SK-N-SH treated with all-trans-retinoic acid at 6 μM for 48 hours (cell line): Measurements from ENCODE around the gene PLCB1.

ENCODE experiments used
- ATAC-seq: fragments of 200-7000 bp; cut with Tn5 transposase; 3 replicates; pipeline ENCODE4 v1.9.1; 2020; ENCODE audit warnings: mild to moderate bottlenecking, moderate library complexity
- ARNTL ChIP-seq: fragments of 450-650 bp; formaldehyde crosslinking; IDR thresholded peaks from 2 replicates; pipeline ENCODE4 v1.5.0; 2020; ENCODE audit warnings: low read depth, mild to moderate bottlenecking, moderate library complexity, borderline replicate concordance
- BACH2 ChIP-seq: fragments of 250-450 bp; sonication (Bioruptor Pico); IDR thresholded peaks from 2 replicates; pipeline ENCODE4 v1.9.0; 2021; ENCODE audit warnings: mild to moderate bottlenecking, borderline replicate concordance
- CREB5 ChIP-seq: fragments of 250-450 bp; sonication (Bioruptor Pico); IDR thresholded peaks from 2 replicates; pipeline ENCODE4 v1.5.1; 2020; ENCODE audit warnings: low read depth, mild to moderate bottlenecking, moderate library complexity
- CSDC2 ChIP-seq: fragments of 250-450 bp; sonication (Bioruptor Pico); IDR thresholded peaks from 2 replicates; pipeline ENCODE4 v1.5.0; 2020; ENCODE audit warnings: mild to moderate bottlenecking, moderate library complexity
- ESRRG ChIP-seq: fragments of 250-450 bp; sonication (Bioruptor Pico); IDR thresholded peaks from 2 replicates; pipeline ENCODE4 v1.6.1; 2021; ENCODE audit warnings: mild to moderate bottlenecking
- GLIS3 ChIP-seq: fragments of 250-450 bp; sonication (Bioruptor Pico); IDR thresholded peaks from 2 replicates; pipeline ENCODE4 v1.5.0; 2020; ENCODE audit warnings: mild to moderate bottlenecking, moderate library complexity
- ISL1 ChIP-seq: fragments of 250-450 bp; sonication (Bioruptor Pico); IDR thresholded peaks from 2 replicates; pipeline ENCODE4 v2.1.2; 2022; ENCODE audit warnings: mild to moderate bottlenecking, moderate library complexity
- OSR1 ChIP-seq: fragments of 250-450 bp; sonication (Bioruptor Pico); IDR thresholded peaks from 2 replicates; pipeline ENCODE4 v1.8.0; 2022; ENCODE audit warnings: moderate library complexity, mild to moderate bottlenecking, inconsistent platforms
- PPARA ChIP-seq: fragments of 250-450 bp; sonication (Bioruptor Pico); IDR thresholded peaks from 2 replicates; pipeline ENCODE4 v1.5.0; 2020; ENCODE audit warnings: mild to moderate bottlenecking, borderline replicate concordance
- RARB ChIP-seq: fragments of 250-450 bp; sonication (Bioruptor Pico); IDR thresholded peaks from 2 replicates; pipeline ENCODE4 v1.8.0; 2021; ENCODE audit warnings: mild to moderate bottlenecking, moderate library complexity
- SNAI2 ChIP-seq: fragments of 250-450 bp; sonication (Bioruptor Pico); IDR thresholded peaks from 2 replicates; pipeline ENCODE4 v1.5.0; 2020; ENCODE audit warnings: mild to moderate bottlenecking, moderate library complexity
- TCF4 ChIP-seq: fragments of 250-450 bp; sonication (Bioruptor Pico); IDR thresholded peaks from 2 replicates; pipeline ENCODE4 v1.8.0; 2021; ENCODE audit warnings: mild to moderate bottlenecking, moderate library complexity, borderline replicate concordance
- TOX ChIP-seq: fragments of 250-450 bp; sonication (Bioruptor Pico); IDR thresholded peaks from 2 replicates; pipeline ENCODE4 v1.8.0; 2021; ENCODE audit warnings: mild to moderate bottlenecking, moderate library complexity, borderline replicate concordance
- TSHZ2 ChIP-seq: fragments of 250-450 bp; sonication (Bioruptor Pico); IDR thresholded peaks from 2 replicates; pipeline ENCODE4 v1.5.0; 2020; ENCODE audit warnings: mild to moderate bottlenecking, moderate library complexity
- ZC3H10 ChIP-seq: fragments of 250-450 bp; sonication (Bioruptor Pico); IDR thresholded peaks from 2 replicates; pipeline ENCODE4 v1.5.1; 2021; ENCODE audit warnings: mild to moderate bottlenecking, moderate library complexity
- ZFP30 ChIP-seq: fragments of 450-650 bp; formaldehyde crosslinking; IDR thresholded peaks from 2 replicates; pipeline ENCODE4 v1.5.0; 2022; ENCODE audit warnings: mild to moderate bottlenecking, moderate library complexity
- ZNF565 ChIP-seq: fragments of 450-650 bp; formaldehyde crosslinking; conservative IDR thresholded peaks from 2 replicates; pipeline ENCODE4 v1.5.0; 2020; ENCODE audit warnings: low read depth, mild to moderate bottlenecking, moderate library complexity
- ZNF70 ChIP-seq: fragments of 450-650 bp; formaldehyde crosslinking; IDR thresholded peaks from 2 replicates; pipeline ENCODE4 v1.5.0; 2020; ENCODE audit warnings: mild to moderate bottlenecking, moderate library complexity
- ZNF8 ChIP-seq: fragments of 450-650 bp; formaldehyde crosslinking; IDR thresholded peaks from 2 replicates; pipeline ENCODE4 v1.5.0; 2020; ENCODE audit warnings: mild to moderate bottlenecking, moderate library complexity
- TF ChIP-seq, protein P1 (sequence below): fragments of 250-450 bp; sonication (Bioruptor Pico); IDR thresholded peaks from 2 replicates; pipeline ENCODE4 v1.5.1; 2021; ENCODE audit warnings: mild to moderate bottlenecking, moderate library complexity
- TF ChIP-seq, protein P2 (sequence below): fragments of 250-450 bp; sonication (Bioruptor Pico); IDR thresholded peaks from 2 replicates; pipeline ENCODE4 v1.8.0; 2021; ENCODE audit warnings: low read depth, mild to moderate bottlenecking, moderate library complexity, borderline replicate concordance

Gene PLCB1

DNA sequence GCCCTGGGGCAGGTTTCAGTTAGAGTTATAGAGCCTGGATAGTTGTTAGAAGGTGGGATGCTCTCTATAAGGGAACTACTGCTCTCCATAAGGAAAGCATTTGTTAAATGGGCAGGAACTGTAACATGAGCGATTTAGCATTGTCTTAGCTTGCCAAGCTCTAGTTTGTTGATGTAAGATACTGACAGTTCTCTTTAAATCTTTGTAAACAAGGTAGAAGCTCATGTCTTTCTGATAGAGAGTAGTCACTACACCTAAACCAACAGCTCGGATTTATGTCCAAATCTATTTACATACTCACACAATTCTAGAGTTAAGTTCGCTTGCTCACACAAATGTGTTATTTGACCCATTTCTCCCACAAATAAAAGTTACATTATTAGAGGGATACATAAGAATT lies 87.3 kb downstream of the PLCB1 start:
- TF ChIP-seq ESRRG (CRISPR knock-in tag) (no peak), TOX (CRISPR knock-in tag) (no peak), CSDC2 (CRISPR knock-in tag) (no peak), ZNF565 (CRISPR knock-in tag) (no peak), BACH2 (CRISPR knock-in tag) (no peak), ZNF70 (CRISPR knock-in tag) (no peak), ARNTL (CRISPR knock-in tag) (no peak), SNAI2 (CRISPR knock-in tag) (no peak), ZC3H10 (CRISPR knock-in tag) (no peak), ZFP30 (CRISPR knock-in tag) (no peak)

GRCh38 chr20:8220716-8221115 lies 88.7 kb downstream of the PLCB1 start:
- TF ChIP-seq TCF4 (CRISPR knock-in tag) (no peak), ISL1 (CRISPR knock-in tag) (no peak), ESRRG (CRISPR knock-in tag) (no peak), PPARA (CRISPR knock-in tag) (no peak), ZNF70 (CRISPR knock-in tag) (no peak), ZNF8 (CRISPR knock-in tag) (no peak), CREB5 (no peak), GLIS3 (CRISPR knock-in tag) (no peak), OSR1 (CRISPR knock-in tag) (no peak), BACH2 (CRISPR knock-in tag) (no peak), ZNF565 (CRISPR knock-in tag) (no peak), ARNTL (CRISPR knock-in tag) (no peak), RARB (CRISPR knock-in tag) (no peak), TOX (CRISPR knock-in tag) (no peak), TSHZ2 (CRISPR knock-in tag) (no peak), SNAI2 (CRISPR knock-in tag) (no peak)
- TF ChIP-seq, protein P1, sequence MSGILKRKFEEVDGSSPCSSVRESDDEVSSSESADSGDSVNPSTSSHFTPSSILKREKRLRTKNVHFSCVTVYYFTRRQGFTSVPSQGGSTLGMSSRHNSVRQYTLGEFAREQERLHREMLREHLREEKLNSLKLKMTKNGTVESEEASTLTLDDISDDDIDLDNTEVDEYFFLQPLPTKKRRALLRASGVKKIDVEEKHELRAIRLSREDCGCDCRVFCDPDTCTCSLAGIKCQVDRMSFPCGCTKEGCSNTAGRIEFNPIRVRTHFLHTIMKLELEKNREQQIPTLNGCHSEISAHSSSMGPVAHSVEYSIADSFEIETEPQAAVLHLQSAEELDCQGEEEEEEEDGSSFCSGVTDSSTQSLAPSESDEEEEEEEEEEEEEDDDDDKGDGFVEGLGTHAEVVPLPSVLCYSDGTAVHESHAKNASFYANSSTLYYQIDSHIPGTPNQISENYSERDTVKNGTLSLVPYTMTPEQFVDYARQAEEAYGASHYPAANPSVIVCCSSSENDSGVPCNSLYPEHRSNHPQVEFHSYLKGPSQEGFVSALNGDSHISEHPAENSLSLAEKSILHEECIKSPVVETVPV (CRISPR knock-in tag) = no peak
- TF ChIP-seq, protein P2, sequence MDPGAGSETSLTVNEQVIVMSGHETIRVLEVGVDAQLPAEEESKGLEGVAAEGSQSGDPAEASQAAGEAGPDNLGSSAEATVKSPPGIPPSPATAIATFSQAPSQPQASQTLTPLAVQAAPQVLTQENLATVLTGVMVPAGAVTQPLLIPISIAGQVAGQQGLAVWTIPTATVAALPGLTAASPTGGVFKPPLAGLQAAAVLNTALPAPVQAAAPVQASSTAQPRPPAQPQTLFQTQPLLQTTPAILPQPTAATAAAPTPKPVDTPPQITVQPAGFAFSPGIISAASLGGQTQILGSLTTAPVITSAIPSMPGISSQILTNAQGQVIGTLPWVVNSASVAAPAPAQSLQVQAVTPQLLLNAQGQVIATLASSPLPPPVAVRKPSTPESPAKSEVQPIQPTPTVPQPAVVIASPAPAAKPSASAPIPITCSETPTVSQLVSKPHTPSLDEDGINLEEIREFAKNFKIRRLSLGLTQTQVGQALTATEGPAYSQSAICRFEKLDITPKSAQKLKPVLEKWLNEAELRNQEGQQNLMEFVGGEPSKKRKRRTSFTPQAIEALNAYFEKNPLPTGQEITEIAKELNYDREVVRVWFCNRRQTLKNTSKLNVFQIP (CRISPR knock-in tag) = no peak
- no peak for ATAC-seq

More for the DNA sequence above, 87.3 kb downstream of the PLCB1 start:
- ATAC-seq = no peak

DNA sequence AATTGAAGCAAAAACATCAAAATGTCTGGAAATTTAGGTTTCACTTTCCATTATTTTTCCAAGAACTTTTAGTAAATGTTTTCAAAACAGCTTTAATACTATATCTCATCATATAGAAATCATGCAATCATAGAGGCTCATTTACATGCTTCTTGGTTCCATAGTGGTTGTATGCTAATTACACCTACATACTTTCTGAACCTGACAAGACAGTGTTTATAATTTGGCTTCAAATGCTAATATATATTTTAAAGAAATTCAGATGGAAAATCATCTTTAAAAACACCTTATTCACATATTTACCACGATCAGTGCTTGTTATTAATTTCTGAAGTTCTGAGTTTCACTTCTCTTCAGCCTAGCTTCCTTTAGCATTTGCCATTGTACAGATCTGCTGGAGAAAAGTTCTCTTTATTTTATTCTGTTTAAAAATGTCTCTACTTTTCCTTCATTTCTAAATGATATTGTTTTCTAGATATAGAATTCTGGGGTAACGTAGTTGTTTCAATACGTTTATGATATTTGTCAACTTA lies 89.9 kb downstream of the PLCB1 start:
- TF ChIP-seq TCF4 (CRISPR knock-in tag) = no peak
- TF ChIP-seq ESRRG (CRISPR knock-in tag) = no peak
- TF ChIP-seq PPARA (CRISPR knock-in tag) = no peak
- ATAC-seq = no peak
